Thyroid gland (tissue), 4 donors: ENCODE results near the gene MATN4.

Experiments
- POLR2A ChIP-seq, 2 donors: fragments of 450-650 bp; IDR thresholded peaks; one replicate each; pipeline ENCODE4 v1.6.1; 2017; ENCODE audit warnings: antibody characterized with exemption in 2 of 2, mild to moderate bottlenecking in 2 of 2, moderate library complexity in 1 of 2
- TF ChIP-seq, protein P1 (sequence below), 6 experiments: fragments of 200-600 bp in 3 of 6; fragments of 450-650 bp in 3 of 6; sonication (generic) in 3 of 6; IDR thresholded peaks; one replicate each; pipeline ENCODE4 v1.5.1; 2016 to 2019; ENCODE audit warnings: antibody characterized with exemption in 6 of 6, mild to moderate bottlenecking in 2 of 6, inconsistent platforms in 1 of 6, moderate library complexity in 1 of 6

DNA sequence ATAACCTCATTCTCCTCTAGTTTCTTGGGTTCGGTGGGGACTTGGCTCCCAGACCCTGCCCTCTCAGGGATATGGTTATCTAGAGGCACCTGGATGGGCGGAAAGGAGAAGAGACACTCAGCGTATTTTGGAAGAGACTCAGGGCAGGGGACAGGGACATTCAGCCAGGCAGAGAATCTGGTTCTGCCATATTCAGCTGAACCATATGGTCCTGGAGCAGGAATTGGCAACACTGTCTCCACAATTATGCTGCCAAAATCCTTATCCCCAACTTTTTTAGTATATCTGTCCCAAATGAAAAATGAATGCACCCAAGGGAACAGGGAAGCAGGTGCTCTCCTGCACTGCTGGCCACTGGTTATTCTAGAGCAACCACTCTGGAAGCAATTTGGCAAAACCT is 22.4 kb upstream of the MATN4 start:
- TF ChIP-seq, protein P1, sequence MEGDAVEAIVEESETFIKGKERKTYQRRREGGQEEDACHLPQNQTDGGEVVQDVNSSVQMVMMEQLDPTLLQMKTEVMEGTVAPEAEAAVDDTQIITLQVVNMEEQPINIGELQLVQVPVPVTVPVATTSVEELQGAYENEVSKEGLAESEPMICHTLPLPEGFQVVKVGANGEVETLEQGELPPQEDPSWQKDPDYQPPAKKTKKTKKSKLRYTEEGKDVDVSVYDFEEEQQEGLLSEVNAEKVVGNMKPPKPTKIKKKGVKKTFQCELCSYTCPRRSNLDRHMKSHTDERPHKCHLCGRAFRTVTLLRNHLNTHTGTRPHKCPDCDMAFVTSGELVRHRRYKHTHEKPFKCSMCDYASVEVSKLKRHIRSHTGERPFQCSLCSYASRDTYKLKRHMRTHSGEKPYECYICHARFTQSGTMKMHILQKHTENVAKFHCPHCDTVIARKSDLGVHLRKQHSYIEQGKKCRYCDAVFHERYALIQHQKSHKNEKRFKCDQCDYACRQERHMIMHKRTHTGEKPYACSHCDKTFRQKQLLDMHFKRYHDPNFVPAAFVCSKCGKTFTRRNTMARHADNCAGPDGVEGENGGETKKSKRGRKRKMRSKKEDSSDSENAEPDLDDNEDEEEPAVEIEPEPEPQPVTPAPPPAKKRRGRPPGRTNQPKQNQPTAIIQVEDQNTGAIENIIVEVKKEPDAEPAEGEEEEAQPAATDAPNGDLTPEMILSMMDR (IDR thresholded peaks at IDR 0.05), result no peak
- no peak for TF ChIP-seq POLR2A (IDR thresholded peaks at IDR 0.05)
